ENCODE data around the gene NELL2. TPM values are rescaled to one million over a fixed set of nuclear protein-coding genes. Genes with fewer than 3 reads are reported as not detected.

The NELL2 gene
- total RNA-seq, 1 donor from 2014 or later, result 0.55 TPM

DNA sequence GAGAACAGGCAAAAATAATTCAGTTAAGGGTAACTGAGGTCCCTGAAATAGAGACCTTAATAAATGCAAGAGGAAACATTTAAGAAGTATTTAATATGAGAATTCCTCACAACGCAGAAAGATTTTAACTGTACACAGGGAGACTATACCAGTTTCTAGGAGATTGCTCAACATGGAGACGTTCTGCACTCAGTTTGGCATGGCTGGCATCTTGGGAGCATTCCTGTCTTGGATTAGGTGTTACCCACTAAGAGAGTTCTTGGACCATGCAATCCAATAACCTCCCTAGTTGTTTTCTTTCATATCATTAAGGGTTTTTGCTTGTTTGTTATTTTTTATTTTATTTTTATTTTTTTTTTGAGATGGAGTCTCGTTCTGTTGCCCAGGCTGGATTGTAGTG is 302.4 kb downstream of the NELL2 start:
- DNase-seq, result no peak
- H3K4me1 ChIP-seq, result no peaks in the 10 kb centered on the region
- no peaks in the 10 kb centered on the region for H3K9me3 ChIP-seq (replicated peaks)
- H3K36me3 ChIP-seq, result no peaks in the 10 kb centered on the region
- no peak overlapping the region for H3K27ac ChIP-seq (replicated peaks)
- intact Hi-C loops (cut with micrococcal nuclease), result no loop called here
- no peak overlapping the region for H3K4me3 ChIP-seq
- H3K27me3 ChIP-seq (ENCODE audit: low read depth), result no peaks in the 10 kb centered on the region
- TF ChIP-seq, protein P1, sequence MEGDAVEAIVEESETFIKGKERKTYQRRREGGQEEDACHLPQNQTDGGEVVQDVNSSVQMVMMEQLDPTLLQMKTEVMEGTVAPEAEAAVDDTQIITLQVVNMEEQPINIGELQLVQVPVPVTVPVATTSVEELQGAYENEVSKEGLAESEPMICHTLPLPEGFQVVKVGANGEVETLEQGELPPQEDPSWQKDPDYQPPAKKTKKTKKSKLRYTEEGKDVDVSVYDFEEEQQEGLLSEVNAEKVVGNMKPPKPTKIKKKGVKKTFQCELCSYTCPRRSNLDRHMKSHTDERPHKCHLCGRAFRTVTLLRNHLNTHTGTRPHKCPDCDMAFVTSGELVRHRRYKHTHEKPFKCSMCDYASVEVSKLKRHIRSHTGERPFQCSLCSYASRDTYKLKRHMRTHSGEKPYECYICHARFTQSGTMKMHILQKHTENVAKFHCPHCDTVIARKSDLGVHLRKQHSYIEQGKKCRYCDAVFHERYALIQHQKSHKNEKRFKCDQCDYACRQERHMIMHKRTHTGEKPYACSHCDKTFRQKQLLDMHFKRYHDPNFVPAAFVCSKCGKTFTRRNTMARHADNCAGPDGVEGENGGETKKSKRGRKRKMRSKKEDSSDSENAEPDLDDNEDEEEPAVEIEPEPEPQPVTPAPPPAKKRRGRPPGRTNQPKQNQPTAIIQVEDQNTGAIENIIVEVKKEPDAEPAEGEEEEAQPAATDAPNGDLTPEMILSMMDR (IDR thresholded peaks at IDR 0.05; ENCODE audit: borderline replicate concordance), result no peak

DNA sequence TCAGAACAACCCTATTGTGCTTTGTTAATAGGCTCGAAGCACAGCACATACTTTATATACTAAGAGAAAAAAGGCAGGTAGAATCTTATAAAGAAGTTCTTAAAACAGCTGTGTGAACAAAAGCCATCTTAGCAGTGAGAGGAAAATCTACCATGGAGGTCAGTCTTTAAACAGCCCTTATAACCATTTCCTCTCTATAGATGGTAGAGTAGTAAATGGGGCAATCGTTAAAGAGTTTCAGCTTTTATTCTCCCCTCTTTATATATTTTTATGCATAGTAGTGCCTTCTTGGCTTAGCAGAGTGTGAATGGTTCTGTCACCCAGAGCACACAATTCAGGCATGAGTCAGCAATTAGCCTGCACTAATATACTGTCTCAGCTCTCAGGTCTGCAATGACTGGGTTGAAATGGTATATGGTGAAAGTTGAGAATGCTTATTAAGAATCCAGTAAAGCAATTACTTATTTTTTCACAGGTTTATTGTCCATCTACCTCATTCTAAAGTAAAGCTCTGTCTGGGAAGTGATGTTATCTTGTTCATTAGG is 305.0 kb downstream of the NELL2 start:
- TF ChIP-seq, protein P1 (IDR thresholded peaks at IDR 0.05; ENCODE audit: borderline replicate concordance), result no peak
- H3K4me3 ChIP-seq, result no peak overlapping the region
- no peaks in the 10 kb centered on the region for H3K36me3 ChIP-seq
- DNase-seq, result no peak
- H3K9me3 ChIP-seq (replicated peaks), result no peaks in the 10 kb centered on the region
- no peak overlapping the region for H3K27ac ChIP-seq (replicated peaks)
- no peaks in the 10 kb centered on the region for H3K4me1 ChIP-seq
- intact Hi-C loops (cut with micrococcal nuclease), result no loop called here
- no peaks in the 10 kb centered on the region for H3K27me3 ChIP-seq (ENCODE audit: low read depth)

DNA sequence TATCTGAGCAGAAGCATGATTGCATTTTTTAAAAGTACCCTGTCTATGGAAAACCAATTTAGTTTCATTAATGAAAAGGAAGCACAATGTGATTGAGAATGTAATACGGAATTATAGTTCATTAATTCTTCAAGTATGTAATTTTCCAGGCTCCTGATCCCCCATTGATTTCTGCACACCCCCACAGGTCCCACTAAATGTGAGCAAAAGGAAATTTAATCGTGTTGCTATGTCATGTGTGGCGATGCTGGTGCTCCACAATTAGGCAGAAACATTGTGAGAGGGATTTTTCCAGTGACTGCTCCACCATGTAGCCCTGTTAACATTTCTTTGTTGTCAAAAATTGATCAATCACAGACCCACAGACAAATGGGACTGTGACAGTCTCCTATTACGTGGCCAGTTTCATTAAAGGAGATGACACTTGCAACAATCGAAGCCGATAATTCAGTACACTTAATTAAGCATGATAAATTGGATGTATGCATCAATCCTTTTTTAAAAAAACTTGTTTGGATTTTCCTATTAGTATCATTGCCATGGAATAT is 306.0 kb downstream of the NELL2 start:
- Histone ChIP-seq H3K4me3 (no peak overlapping the region), H3K36me3 (no peaks in the 10 kb centered on the region), H3K27me3 (ENCODE audit: low read depth) (no peaks in the 10 kb centered on the region), H3K27ac (replicated peaks) (no peak overlapping the region), H3K4me1 (no peaks in the 10 kb centered on the region), H3K9me3 (replicated peaks) (no peaks in the 10 kb centered on the region)
- no peak for DNase-seq
- intact Hi-C loops (cut with micrococcal nuclease), result no loop called here
- TF ChIP-seq, protein P1 (IDR thresholded peaks at IDR 0.05; ENCODE audit: borderline replicate concordance), result no peak

DNA sequence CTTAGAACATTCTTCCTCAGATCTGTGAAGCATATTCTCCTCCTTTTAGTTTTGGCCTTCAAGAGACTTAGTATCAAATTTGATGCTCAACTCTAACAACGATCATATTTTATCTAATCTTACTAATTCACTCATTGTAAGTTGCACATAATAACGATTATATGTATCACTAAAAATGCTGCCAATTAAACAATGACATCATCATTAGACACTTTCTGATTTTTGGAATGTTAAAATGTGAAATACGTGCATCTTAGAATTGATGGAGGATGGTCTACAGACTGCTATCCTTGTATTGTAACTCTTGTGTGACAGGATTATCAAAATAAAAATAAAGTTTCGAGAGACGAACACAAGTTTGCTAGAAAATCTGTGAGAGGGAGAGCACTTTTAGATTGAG is 311.0 kb downstream of the NELL2 start:
- Histone ChIP-seq H3K4me3 (no peak overlapping the region), H3K27me3 (ENCODE audit: low read depth) (no peaks in the 10 kb centered on the region), H3K27ac (replicated peaks) (no peak overlapping the region), H3K9me3 (replicated peaks) (peaks cover 8% of the 10 kb centered on the region), H3K36me3 (no peaks in the 10 kb centered on the region), H3K4me1 (no peaks in the 10 kb centered on the region)
- no peak for DNase-seq
- TF ChIP-seq, protein P1 (IDR thresholded peaks at IDR 0.05; ENCODE audit: borderline replicate concordance), result no peak
- intact Hi-C loops (cut with micrococcal nuclease), result no loop called here

DNA sequence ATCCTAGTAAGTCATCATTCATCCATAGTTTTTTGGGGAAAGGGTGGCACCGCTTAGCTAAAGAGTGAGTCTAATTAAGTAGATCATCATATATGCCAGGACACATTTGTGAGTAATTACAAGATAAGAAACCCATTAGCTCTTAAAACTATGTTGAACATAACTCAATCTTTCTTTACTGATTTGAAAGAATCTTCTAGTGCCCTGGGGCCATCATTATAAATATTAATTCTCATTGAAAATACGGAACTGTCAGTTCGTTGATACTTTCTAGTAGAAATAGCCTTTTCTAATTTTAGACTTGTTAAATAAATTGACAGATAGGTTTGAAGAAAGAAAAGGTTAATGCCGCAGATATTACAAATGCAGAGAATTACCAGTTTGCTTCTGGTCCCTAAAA is 312.6 kb downstream of the NELL2 start:
- no peak overlapping the region for H3K4me3 ChIP-seq
- peaks cover 8% of the 10 kb centered on the region for H3K9me3 ChIP-seq (replicated peaks)
- no peak overlapping the region for H3K27ac ChIP-seq (replicated peaks)
- TF ChIP-seq, protein P1 (IDR thresholded peaks at IDR 0.05; ENCODE audit: borderline replicate concordance), result no peak
- intact Hi-C loops (cut with micrococcal nuclease), result no loop called here
- DNase-seq, result no peak
- no peaks in the 10 kb centered on the region for H3K4me1 ChIP-seq
- no peaks in the 10 kb centered on the region for H3K36me3 ChIP-seq
- no peaks in the 10 kb centered on the region for H3K27me3 ChIP-seq (ENCODE audit: low read depth)

All from left ventricle myocardium inferior (tissue), 1 donor.